NCI-H2171 (cell line): ENCODE results near the gene MISP.
A peak's percentile ranks its signal among the peaks of the same experiment; 100 is the strongest.
"Not testable (repeated sequence)": the region's sequence is repeated elsewhere in the genome, so short reads cannot be mapped to it uniquely, and the experiment has no call there.

Source experiments
- DNase-seq: peaks from one replicate; lab custom pipeline; 2025; lab: John Stamatoyannopoulos, UW

Gene MISP

DNA sequence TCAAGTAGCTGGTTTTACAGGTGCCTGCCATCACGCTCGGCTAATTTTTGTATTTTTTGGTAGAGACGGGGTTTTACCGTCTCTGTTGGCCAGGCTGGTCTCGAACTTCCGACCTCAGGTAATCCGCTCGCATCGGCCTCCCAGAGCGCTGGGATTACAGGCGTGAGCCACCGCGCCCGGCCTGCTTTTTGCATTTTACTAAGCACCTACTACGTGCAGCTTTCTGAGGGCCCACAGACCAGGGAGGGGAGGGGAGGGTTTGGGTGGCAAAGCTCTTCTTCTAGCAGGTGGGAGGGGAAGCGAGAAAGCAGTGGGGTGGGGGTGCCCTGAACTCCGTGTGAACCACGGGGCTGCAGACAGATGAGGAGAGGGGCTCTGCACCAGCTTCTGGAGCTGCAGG lies 27.2 kb upstream of the MISP start:
- no peak for DNase-seq

DNA sequence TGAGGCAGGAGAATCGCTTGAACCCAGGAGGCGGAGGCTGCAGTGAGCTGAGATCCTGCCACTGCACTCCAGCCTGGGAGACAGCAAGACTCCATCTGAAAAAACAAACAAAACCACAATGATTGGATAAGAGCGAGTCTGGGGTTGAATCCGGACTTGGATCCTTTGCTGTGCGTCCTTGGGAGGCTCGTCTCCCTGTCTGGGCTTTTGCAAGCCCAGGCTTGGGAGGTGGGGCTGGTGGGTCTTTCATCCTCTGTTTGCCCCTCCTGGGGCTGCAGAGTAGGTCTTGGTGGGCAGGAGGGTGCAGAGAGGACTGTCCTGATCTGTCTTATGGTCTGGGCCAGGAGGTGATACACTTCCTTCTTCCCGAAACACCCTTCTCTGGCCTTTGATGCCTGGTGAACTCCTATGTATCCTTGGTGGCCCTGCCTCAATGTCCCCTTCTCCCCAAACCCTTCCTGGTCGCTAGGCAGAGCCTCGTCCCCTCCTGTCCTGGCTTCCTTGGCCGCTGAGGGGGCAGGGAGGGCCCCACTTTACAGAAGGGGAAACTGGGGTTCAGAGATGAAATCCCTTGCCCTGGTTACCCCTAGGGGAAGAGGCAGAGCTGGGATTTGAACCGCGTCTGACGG lies 25.3 kb upstream of the MISP start:
- DNase-seq: no peak

DNA sequence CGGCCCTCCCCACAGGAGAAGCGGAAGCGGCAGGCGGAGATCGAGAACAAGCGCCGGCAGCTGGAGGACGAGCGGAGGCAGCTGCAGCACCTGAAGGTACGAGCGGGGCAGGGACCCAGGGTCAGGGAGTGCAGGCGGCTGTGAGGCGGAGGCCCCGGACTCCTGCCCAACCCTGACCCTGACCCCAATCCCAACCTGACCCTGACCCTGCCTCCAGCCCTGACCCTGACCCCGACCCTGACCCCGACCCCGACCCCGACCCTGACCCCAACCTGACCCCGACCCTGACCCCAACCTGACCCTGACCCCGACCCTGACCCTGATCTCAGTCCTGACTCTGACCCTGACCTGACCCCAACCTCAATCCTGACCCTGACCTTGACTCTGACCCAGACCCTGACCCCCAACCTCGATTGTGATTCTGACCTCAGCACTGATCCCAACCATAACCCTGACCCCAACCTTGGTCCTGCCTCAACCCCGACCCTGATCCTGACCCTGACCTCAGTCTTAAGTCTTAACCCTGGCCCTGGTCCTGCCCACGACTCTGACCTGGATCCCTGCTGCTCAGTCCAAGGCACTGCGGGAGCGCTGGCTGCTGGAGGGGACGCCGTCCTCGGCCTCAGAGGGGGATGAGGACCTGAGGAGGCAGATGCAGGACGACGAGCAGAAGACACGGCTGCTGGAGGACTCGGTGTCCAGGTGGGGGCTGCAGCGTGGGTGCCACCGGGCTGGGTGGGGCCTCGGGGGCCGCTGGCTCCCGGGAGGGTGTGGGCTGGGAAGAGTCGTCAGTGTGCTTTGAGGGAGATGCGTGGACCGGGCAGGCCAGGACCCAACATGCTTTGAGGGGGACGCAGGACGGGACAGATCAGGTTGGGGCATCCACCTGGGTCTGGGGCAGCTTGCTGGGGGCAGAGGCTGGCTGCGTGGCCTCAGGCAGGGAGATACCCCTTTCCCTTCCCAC lies 23.6 kb upstream of the MISP start:
- no peak for DNase-seq

DNA sequence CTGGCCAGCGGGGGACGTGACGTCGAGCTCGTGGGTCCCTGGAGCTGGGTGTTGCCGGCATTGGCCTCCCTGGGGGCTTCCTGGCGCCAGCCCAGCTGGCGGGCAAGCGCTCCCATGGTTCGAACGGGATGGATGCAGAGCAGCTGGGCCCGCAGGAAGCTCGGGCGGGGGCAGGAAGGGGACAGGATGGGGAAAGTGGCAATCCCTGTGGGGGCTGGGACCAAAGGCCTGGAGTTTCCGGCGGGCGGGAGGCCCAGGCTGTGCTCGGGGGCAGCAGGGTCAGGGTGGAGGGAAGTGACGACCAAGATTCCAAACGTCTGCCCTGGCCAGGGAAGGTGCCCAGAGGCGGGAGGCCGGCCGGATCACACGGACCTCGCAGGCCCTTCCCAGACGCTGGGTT lies 22.9 kb upstream of the MISP start:
- DNase-seq: no peak

DNA sequence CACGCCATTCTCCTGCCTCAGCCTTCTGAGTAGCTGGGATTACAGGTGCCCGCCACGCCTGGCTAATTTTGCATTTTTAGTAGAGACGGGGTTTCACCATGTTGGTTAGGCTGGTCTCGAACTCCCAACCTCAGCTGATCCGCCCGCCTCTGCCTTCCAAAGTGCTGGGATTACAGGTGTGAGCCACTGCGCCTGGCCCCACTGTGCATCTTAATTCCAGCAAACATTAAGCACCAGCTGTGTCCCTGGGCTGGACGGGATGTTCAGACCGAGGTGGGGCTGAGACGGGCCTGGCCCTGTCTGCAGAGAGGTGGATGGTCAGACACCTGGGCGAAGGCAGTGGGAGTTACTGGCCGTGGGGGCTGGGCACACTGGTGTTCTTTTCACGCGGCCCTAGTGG lies 21.3 kb upstream of the MISP start:
- DNase-seq: not testable (repeated sequence)

DNA sequence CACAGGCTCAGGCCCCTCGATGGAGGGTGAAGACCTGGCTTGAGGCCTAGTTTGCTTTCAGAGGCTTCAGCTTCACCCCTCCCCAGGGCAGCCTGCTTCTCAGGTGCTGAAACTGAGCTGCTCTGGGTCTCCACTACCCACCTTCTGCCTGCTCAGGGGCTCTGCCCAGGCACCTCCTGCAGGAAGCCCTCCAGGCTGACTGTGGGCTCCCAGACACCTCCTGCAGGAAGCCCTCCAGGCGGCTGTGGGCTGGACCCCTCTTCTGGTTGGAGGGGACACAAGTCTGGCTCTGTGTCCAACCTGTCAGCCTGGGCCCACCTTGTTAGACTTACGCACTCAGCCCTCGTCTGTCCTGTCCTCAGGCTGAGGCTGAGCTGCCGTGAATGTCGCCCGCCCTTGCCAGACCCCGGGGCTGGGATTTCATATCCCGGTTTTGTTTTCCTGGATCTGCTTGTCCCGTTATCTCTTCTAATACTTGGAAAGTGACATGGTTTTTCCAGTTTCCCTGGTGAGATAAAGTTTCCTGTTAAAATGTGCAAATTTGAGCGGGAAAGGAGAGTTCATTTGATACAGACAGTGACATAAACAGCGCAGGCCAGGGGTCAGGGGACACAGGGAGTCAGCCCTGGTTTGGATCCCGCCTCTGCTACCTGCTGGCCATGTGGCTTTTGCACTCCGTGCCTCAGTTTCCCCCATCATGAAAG lies 20.8 kb upstream of the MISP start:
- DNase-seq: no peak

DNA sequence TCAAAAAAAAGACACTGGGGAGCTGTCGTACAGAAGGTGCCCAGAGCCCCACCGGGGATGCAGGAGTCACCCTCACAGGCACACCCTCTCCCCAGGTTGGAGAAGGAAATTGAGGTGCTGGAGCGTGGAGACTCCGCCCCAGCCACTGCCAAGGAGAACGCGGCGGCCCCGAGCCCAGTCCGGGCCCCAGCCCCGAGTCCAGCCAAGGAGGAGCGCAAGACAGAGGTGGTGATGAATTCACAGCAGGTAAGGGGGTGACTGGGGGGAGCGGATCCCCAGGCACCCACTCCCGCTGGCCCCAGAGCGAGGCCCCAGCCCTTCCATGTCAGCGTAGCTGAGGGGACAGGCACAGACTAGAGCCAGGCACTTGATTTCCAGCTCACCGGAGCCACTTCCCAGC lies 19.9 kb upstream of the MISP start:
- DNase-seq: no peak

DNA sequence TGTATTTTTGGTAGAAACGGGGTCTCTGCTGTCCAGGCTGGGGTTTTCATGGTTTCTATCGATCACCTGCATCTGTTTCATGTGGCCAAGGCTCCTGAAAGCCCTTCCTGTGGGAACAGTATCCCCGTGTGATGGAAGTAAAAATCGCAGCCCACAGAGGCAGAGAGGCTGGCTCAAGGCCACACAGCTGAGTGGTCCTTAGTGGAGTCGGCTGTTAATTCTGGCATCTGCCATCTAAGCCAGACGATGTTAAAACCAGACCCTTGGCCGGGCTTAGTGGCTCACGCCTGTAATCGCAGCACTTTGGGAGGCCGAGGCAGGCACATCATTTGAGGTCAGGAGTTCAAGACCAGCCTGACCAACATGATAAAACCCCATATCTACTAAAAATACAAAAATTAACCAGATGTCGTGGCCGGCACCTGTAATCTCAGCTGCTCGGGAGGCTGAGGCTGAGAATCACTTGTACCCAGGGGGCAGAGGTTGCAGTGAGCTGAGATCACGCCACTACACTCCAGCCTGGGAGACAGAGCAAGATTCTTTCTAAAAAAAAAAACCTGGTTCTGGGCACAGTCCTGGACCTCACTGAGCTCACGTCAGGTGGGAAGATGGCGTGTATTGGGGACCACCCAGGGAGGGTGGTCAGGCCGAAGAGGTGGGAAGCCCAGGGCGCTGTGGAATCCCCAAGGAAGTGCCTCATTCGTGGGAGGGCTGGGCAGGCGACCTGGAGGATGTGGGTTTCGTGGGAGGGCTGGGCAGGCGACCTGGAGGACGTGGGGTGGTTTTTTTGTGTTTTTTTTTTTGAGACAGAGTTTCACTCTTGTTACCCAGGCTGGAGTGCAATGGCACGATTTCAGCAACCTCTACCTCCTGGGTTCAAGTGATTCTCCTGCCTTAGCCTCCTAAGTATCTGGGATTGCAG lies 18.5 kb upstream of the MISP start:
- no peak for DNase-seq

DNA sequence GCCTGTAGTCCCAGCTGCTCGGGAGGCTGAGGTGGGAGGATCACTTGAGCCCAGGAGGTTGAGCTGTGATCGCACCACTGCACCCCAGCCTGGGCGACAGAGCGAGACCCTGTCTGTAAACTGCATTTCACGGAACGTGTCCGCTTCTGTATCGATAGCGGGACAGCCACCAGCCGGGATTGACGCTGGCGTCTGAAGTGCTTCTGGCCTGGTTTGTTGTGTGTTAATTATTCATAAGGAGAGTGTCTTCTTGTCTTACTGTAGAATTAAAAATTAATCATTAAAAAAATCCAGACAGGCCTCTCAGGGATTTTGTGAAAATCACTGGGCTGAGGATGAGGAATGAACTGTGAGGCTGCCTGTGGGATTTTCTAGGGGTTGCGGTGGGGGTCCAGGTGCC lies 16.2 kb upstream of the MISP start:
- DNase-seq: no peak

DNA sequence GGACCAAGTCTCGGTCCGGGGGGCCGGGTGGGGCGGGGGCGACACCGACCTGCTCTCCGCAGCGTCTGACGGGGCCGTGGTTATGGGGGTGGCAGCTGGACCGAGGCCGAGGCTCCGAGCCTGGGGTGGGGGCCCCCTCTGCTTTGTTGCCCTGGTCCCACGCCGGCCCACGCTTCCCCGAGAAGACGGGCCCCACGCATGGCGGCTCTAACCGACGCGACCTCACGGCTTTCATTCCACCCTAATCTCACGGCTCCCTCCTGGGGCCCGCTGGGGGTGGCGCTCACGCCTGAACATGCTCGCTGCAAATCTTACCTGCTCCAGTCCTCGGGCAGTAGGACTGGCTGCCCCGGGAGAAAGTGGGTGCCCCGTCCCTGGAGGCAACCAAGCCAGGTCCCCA lies 14.8 kb upstream of the MISP start:
- no peak for DNase-seq

DNA sequence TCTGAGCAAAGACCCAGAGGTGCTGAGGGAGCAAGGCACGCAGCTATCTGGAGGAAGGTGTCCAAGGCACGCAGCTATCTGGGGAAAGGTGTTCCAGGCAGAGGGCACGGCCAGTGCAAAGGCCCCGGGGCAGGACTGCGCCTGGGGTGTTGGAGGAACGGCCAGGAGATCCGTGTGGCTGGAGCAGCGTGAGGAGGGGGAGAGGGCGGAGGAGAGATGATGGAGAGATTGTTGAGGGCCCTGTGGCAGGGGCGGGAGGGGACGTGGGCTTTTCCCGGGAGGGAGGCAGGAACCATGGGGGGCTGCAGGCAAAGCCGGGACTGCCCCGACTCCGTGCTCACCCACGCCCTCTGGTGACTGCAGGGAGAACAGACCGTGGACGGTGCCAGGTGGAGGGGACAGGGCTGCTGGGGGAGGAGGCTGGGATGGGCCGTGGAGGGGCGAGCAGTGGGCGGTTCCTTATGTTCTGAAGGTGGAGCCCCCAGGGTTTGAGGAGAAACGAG lies 13.3 kb upstream of the MISP start:
- no peak for DNase-seq

DNA sequence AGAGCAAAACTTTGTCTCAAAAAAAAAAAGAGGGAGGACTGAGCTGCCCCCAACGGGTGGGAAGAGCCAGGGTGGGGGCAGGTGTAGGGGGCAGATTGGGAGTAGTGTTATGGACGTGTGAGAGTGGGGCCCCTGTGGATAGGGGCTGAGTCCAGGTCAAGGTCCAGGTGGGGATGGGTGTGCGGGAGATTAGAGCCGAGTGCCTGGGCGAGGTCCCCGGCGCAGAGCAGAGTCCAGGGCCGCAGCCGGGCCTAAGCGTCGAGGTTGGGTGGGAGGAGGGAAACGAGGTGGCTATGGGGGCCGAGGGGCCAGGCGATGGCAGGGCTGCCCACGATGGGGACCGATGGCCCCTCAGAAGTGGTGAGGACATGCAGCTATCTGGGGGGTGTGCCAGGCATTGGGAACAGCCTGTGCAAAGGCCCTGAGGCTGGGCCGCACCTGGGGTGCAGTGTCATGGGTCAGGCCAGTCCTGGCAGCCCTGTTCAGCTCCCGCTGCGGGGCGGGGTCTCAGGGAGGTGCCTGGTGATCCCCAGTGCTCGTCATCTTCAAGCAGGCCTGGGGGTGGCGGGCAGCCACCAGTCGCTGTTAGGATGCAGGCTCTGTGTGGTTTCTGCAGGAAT lies 12.3 kb upstream of the MISP start:
- no peak for DNase-seq

DNA sequence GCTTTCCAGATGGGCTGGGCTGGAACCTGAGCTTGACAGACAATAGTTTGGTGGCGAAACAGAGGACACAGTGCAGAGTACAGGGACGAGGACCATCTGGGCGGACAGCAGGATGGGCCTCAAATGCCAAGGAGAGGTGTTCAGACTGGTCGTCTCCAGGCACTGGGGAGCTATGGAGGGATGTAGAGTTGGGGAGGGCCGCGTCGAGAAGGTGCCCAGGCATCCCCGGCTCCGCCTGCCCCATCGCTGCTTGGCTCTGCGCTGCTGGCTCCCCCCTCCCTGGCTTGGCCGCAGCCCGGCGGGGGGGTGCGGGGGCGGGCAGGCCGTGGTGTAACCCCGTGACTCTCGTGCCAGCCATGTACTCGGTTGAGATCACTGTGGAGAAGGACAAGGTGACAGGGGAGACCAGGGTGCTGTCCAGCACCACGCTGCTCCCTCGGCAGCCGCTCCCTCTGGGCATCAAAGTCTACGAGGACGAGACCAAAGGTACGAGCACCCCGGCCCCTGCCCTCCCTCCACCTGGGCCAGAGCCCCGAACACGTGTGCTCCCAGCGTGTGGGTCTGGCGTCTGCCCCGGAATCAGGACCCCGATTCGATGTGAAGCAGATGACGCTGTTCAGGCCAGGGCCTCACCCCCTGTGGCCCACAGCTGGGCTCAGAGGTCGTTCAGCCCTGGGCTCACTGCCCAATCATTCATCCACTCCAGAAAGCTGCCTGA lies 10.8 kb upstream of the MISP start:
- DNase-seq: no peak

DNA sequence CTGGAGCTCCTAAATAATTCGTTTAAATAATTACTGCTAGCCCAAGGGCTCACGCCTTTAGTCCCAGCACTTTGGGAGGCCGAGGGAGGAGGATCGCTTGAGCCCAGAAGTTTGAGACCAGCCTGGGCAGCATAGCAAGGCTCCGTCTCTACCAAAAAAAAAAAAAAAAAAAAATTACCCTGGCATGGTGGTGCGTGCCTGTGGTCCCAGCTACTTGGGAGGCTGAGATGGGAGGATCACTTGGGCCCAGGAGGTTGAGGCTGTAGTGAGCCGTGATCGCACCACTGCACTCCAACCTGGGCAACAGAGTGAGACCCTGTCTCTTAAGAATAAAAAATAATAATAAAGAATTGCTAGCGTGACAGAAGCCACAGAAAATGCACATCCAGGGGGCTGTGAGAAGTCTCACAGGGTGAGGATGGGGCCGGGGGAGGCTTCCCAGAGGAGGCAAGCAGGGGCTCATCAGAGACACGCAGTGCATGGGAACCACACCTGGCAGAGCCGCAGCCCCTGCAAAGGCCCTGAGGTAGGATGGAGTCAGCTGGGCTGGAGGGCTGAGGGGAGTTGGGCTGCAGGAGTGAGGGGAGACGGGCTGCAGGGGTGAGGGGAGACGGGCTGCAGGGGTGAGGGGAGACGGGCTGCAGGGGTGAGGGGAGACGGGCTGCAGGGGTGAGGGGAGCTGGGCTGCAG lies 10.0 kb upstream of the MISP start:
- DNase-seq: not testable (repeated sequence)

DNA sequence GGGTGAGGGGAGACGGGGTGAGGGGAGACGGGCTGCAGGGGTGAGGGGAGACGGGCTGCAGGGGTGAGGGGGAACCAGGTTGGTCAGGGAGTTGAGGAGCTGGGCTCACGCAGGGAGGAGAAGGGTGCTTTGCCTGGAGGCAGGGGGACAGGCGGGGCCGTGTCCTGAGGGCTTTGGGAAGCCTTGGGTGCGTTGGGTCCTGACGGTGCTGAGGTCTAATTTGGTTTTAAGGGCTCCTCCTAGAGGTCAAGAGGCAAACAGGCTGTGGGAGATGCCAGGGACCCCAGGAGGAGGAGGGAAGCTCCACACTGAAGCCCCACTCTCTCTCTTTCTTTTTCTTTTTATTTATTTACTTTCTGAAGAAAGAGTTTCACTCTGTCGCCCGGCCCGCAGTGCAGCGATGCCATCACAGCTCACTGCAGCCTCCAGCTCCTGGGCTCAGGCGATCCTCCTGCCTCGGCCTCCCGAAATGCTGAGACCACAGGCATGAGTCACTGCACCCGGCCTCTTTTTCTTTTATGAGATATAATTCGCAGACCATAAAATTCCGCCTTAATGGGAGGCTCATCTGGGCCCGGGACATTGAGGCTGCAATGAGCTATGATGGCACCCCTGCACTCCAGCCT lies 9.3 kb upstream of the MISP start:
- no peak for DNase-seq

DNA sequence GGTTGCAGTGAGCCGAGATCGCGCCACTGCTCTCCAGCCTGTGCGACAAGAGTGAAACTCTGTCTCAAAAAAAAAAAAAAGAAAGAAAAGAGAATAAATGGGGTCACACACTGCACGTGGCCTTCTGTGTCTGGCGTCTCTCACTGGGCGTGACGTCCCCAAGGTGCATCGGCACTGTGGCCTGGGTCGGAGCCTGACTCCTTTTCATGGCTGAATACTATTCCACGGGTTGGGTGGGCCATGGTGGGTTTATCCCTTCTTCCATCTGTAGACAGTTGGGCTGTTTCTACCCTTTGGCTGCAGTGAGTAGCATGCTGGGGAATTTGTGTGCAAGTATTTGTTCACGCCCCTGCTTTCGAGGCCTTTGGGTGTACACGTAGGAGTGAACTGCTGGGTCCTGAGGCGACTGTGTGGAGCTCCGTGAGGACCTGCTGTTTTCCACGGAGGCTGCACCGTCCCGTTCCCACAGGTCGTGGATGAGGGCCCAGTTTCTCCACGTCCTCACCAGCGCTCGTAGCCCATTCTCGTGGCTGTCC lies 8.3 kb upstream of the MISP start:
- DNase-seq: no peak

DNA sequence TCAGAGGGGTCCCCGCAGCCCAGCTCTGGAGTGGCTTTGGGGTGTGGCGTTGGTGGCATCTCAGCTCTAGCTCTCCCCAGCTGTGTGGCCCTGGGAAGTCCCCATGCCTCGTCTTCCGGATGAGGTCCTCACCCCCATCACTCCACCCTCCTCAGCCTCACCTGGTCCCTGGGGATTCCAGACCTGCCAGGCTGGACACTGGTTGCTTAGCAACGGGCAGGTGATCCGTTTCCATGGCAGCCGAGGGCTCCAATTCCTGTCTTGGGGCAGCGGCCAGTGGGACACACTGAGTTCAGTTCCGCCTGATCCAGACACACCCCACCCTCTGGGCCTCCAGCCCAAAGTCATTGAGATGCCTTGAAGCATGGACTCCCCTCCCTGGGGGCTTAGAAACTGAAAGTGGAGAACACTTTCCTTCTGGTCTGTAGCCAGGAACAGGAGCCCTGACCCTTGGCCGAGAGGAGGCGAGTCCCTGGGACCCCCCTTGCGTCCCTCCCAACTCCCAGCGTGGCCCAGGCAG lies 7.7 kb upstream of the MISP start:
- peak; percentile 73 for DNase-seq

DNA sequence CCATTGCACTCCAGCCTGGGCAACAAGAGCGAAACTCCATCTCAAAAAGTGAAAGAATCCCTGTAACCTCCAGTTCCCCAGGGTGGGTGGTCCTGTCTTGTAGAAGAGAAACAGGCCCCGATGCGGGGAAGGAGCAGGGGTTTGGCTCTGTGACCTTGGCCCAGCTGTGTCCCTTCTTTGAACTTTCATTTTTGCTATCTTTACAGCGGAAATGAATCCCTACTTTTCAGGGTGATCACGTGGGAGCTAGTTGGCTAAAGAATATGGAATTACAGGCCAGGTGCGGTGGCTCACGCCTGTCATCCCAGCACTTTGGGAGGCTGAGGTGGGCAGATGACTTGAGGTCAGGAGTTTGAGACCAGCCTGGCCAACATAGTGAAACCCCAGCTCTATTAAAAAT lies 5.8 kb upstream of the MISP start:
- DNase-seq: not testable (repeated sequence)
